Measurements from ENCODE around the gene GOSR2.

The GOSR2 gene

DNA sequence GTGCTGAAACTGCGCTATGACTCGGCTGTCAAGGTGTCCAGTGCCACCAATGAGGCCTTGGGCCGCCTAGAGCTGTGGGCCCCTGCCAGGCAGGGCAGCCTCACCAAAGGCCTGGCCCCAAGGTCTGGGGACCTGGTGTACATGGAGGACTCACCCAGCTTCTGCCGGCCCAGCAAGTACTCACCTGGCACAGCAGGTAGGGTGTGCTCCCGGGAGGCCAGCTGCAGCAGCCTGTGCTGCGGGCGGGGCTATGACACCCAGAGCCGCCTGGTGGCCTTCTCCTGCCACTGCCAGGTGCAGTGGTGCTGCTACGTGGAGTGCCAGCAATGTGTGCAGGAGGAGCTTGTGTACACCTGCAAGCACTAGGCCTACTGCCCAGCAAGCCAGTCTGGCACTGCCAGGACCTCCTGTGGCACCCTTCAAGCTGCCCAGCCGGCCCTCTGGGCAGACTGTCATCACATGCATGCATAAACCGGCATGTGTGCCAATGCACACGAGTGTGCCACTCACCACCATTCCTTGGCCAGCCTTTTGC, 46.5 kb upstream of the GOSR2 start:
- Histone ChIP-seq H3K79me2 (no peaks in the 10 kb centered on the region), H3K9me3 (ENCODE audit: control insufficient read depth, low read length) (no peaks in the 10 kb centered on the region), H2AFZ (peak overlapping the region; percentile 42), H3K27ac (no peak overlapping the region), H3K4me1 (peaks cover 4% of the 10 kb centered on the region), H3K4me2 (ENCODE audit: low read length) (no peak overlapping the region), H3K27me3 (ENCODE audit: control insufficient read depth, insufficient read depth, low read length) (no peaks in the 10 kb centered on the region), H3K36me3 (ENCODE audit: control insufficient read depth, insufficient read depth, low read length) (no peaks in the 10 kb centered on the region), H3K4me3 (ENCODE audit: low read depth, low read length) (no peak overlapping the region), H3K9ac (no peak overlapping the region)
- TF ChIP-seq, protein P1, sequence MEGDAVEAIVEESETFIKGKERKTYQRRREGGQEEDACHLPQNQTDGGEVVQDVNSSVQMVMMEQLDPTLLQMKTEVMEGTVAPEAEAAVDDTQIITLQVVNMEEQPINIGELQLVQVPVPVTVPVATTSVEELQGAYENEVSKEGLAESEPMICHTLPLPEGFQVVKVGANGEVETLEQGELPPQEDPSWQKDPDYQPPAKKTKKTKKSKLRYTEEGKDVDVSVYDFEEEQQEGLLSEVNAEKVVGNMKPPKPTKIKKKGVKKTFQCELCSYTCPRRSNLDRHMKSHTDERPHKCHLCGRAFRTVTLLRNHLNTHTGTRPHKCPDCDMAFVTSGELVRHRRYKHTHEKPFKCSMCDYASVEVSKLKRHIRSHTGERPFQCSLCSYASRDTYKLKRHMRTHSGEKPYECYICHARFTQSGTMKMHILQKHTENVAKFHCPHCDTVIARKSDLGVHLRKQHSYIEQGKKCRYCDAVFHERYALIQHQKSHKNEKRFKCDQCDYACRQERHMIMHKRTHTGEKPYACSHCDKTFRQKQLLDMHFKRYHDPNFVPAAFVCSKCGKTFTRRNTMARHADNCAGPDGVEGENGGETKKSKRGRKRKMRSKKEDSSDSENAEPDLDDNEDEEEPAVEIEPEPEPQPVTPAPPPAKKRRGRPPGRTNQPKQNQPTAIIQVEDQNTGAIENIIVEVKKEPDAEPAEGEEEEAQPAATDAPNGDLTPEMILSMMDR (IDR thresholded peaks at IDR 0.05): peak; percentile 84

DNA sequence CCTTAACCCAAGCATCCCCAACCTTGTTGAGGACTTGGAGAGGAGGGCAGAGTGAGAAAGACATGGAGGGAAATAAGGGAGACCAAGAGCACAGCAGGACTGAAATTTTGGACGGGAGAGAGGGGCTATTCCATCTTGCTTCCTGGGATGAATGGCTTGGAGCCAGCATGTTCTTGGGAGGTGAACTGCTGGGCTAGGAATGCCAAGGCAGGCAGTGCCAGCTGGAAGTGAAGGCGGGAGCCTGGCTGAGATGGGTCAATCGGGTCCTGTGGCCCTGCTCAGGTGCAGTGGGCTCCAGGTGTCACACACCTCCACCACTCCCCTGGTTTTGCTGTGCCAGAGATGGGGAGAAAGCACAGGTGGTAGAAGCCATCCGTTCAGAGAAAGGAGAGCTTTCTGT, 46.0 kb upstream of the GOSR2 start:
- no peak overlapping the region for H3K27ac ChIP-seq
- H3K9me3 ChIP-seq (ENCODE audit: control insufficient read depth, low read length): no peaks in the 10 kb centered on the region

DNA sequence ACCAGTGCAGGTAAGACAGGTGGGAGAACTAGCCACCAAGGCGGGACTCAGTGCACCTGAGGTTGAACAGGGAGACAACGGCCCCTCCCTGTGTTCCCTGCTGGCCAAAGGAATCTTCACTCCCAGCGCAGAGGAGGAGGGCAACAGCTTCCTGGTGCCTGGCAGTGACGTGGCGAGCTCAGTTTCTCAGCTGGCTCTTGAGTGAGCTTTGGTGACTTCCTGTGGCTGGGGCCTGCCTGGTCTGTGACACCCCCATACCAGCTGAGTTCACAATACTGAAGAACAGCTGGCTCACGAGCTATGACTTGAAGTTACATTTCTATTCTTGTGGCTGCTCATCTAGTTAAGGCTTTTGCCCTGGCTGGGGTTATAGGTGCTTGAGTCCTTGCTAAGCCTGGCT, 45.5 kb upstream of the GOSR2 start:
- no peaks in the 10 kb centered on the region for H3K27me3 ChIP-seq (ENCODE audit: control insufficient read depth, insufficient read depth, low read length)
- no peaks in the 10 kb centered on the region for H3K79me2 ChIP-seq
- no peaks in the 10 kb centered on the region for H3K9me3 ChIP-seq (ENCODE audit: control insufficient read depth, low read length)
- no peak overlapping the region for H3K9ac ChIP-seq
- H2AFZ ChIP-seq: no peak overlapping the region
- H3K4me1 ChIP-seq: peaks cover 4% of the 10 kb centered on the region
- H3K36me3 ChIP-seq (ENCODE audit: control insufficient read depth, insufficient read depth, low read length): no peaks in the 10 kb centered on the region
- no peak overlapping the region for H3K27ac ChIP-seq
- TF ChIP-seq, protein P1 (IDR thresholded peaks at IDR 0.05): no peak
- no peak overlapping the region for H3K4me3 ChIP-seq (ENCODE audit: low read depth, low read length)
- H3K4me2 ChIP-seq (ENCODE audit: low read length): no peak overlapping the region

More for the DNA sequence above, 46.0 kb upstream of the GOSR2 start:
- Histone ChIP-seq H3K9ac (no peak overlapping the region), H3K4me2 (ENCODE audit: low read length) (no peak overlapping the region), H2AFZ (no peak overlapping the region), H3K27me3 (ENCODE audit: control insufficient read depth, insufficient read depth, low read length) (no peaks in the 10 kb centered on the region), H3K4me3 (ENCODE audit: low read depth, low read length) (no peak overlapping the region), H3K4me1 (peaks cover 4% of the 10 kb centered on the region), H3K36me3 (ENCODE audit: control insufficient read depth, insufficient read depth, low read length) (no peaks in the 10 kb centered on the region), H3K79me2 (no peaks in the 10 kb centered on the region)
- TF ChIP-seq, protein P1 (IDR thresholded peaks at IDR 0.05): no peak

DNA sequence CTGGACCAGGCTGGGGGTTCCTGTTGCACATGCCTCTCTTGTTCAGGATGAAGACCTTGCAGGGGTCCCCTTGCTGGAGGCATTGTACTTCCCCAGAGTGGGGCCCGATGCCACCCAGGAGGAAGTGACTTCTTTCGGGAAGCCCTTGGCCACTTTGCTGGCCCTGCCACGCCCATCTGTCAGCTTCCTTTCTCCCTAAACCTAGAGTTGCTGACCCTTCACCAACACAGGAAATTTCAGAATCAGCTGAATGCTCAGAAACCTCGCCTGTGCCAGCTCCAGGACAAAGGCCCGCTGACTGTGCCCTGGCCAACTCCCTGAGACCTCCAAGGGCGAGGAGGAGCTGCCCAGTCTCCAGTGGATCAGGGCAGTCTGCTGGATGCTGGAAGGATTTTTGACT, 44.9 kb upstream of the GOSR2 start:
- Histone ChIP-seq H3K9me3 (ENCODE audit: control insufficient read depth, low read length) (no peaks in the 10 kb centered on the region), H3K79me2 (no peaks in the 10 kb centered on the region), H3K4me2 (ENCODE audit: low read length) (no peak overlapping the region), H2AFZ (no peak overlapping the region), H3K27me3 (ENCODE audit: control insufficient read depth, insufficient read depth, low read length) (no peaks in the 10 kb centered on the region), H3K9ac (no peak overlapping the region), H3K4me3 (ENCODE audit: low read depth, low read length) (no peak overlapping the region), H3K27ac (no peak overlapping the region), H3K4me1 (peaks cover 4% of the 10 kb centered on the region), H3K36me3 (ENCODE audit: control insufficient read depth, insufficient read depth, low read length) (no peaks in the 10 kb centered on the region)
- TF ChIP-seq, protein P1 (IDR thresholded peaks at IDR 0.05): no peak

DNA sequence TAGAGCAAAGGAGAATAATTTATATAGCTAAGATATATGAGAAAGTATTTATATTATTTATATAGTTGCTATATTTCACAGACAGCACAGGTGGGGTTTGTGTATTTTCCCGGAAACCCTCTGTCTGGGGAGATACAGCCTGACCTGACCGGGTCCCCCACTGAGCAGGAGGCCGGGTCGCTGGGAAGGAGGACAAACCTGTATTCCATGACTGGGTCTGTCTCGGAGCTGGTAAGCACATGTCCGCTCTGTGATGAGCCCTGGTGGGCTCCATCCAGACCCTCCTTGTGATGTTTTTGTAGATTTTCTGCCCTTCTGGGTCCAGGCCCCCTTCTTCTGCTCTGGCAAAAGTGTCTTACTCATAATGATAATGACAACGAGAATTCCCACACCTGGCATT, 43.9 kb upstream of the GOSR2 start:
- TF ChIP-seq, protein P1 (IDR thresholded peaks at IDR 0.05): no peak
- Histone ChIP-seq H3K9ac (no peak overlapping the region), H3K4me2 (ENCODE audit: low read length) (no peak overlapping the region), H3K4me1 (peaks cover 4% of the 10 kb centered on the region), H3K79me2 (no peaks in the 10 kb centered on the region), H3K27me3 (ENCODE audit: control insufficient read depth, insufficient read depth, low read length) (no peaks in the 10 kb centered on the region), H3K36me3 (ENCODE audit: control insufficient read depth, insufficient read depth, low read length) (no peaks in the 10 kb centered on the region), H3K27ac (no peak overlapping the region), H3K4me3 (ENCODE audit: low read depth, low read length) (no peak overlapping the region), H3K9me3 (ENCODE audit: control insufficient read depth, low read length) (no peaks in the 10 kb centered on the region), H2AFZ (no peak overlapping the region)
